ENCODE data around the gene SRY. TPM values are rescaled to one million over a fixed set of nuclear protein-coding genes. Genes with fewer than 3 reads are reported as not detected.

SRY gene
- total and polyA plus RNA-seq, 3 donors from 2014 or later = 2.8 to 10.1 (median 3.8) TPM

- no peaks in the 10 kb centered on the region for H3K9me3 ChIP-seq
- no peaks in the 10 kb centered on the region for H3K27me3 ChIP-seq
- no peaks in the 10 kb centered on the region for H3K4me1 ChIP-seq
- 42 to 52% methylated on average over 2 of the region's 2 CpGs for WGBS, 2 donors
- H3K4me3 ChIP-seq = no peak overlapping the region
- DNase-seq = no peak
- no peaks in the 10 kb centered on the region for H3K36me3 ChIP-seq (ENCODE audit: low read depth, missing control alignments)
- no peak for TF ChIP-seq POLR2A (IDR thresholded peaks at IDR 0.05)
- peak in 2 of 3 experiments; percentile 20 to 34 for TF ChIP-seq CTCF (IDR thresholded peaks at IDR 0.05)
- intact Hi-C loops (cut with DNase I; ENCODE audit: low total_unique reads) = no loop called here
- H3K27ac ChIP-seq = no peak overlapping the region
Observed at GRCh38 chrY:2800246-2800645, 12.8 kb upstream of the SRY start.

- DNase-seq = no peak
- H3K4me1 ChIP-seq = no peaks in the 10 kb centered on the region
- no peaks in the 10 kb centered on the region for H3K27me3 ChIP-seq
- no peaks in the 10 kb centered on the region for H3K9me3 ChIP-seq
- intact Hi-C loops (cut with DNase I; ENCODE audit: low total_unique reads) = no loop called here
- H3K4me3 ChIP-seq = no peak overlapping the region
- H3K36me3 ChIP-seq (ENCODE audit: low read depth, missing control alignments) = no peaks in the 10 kb centered on the region
- H3K27ac ChIP-seq = no peak overlapping the region
- TF ChIP-seq CTCF (IDR thresholded peaks at IDR 0.05) (no peak), POLR2A (IDR thresholded peaks at IDR 0.05) (no peak)
Observed at GRCh38 chrY:2797991-2798390, 10.5 kb upstream of the SRY start.

GRCh38 chrY:2796977-2797523 lies 9.6 kb upstream of the SRY start:
- intact Hi-C loops (cut with DNase I; ENCODE audit: low total_unique reads) = no loop called here
- DNase-seq = no peak
- Histone ChIP-seq H3K27me3 (no peaks in the 10 kb centered on the region), H3K36me3 (ENCODE audit: low read depth, missing control alignments) (no peaks in the 10 kb centered on the region), H3K4me1 (no peaks in the 10 kb centered on the region), H3K9me3 (no peaks in the 10 kb centered on the region), H3K27ac (no peak overlapping the region), H3K4me3 (no peak overlapping the region)
- WGBS, 2 donors = 65 to 67% methylated on average over 6 to 7 of the region's 7 CpGs
- TF ChIP-seq CTCF (IDR thresholded peaks at IDR 0.05) (no peak), POLR2A (IDR thresholded peaks at IDR 0.05) (no peak)

GRCh38 chrY:2789756-2790155 lies 2.3 kb upstream of the SRY start:
- H3K4me3 ChIP-seq = peak overlapping the region in 1 of 2 donors; percentile 9
- H3K27me3 ChIP-seq = no peaks in the 10 kb centered on the region
- WGBS, 2 donors = 62 to 70% methylated on average over 18 to 22 of the region's 33 CpGs
- no peaks in the 10 kb centered on the region for H3K9me3 ChIP-seq
- no peak overlapping the region for H3K27ac ChIP-seq
- no peaks in the 10 kb centered on the region for H3K4me1 ChIP-seq
- intact Hi-C loops (cut with DNase I; ENCODE audit: low total_unique reads) = no loop called here
- no peaks in the 10 kb centered on the region for H3K36me3 ChIP-seq (ENCODE audit: low read depth, missing control alignments)
- no peak for DNase-seq
- no peak for TF ChIP-seq POLR2A (IDR thresholded peaks at IDR 0.05)
- TF ChIP-seq CTCF (IDR thresholded peaks at IDR 0.05) = no peak

- Histone ChIP-seq H3K9me3 (no peaks in the 10 kb centered on the region), H3K27ac (no peak overlapping the region), H3K36me3 (ENCODE audit: low read depth, missing control alignments) (no peaks in the 10 kb centered on the region), H3K4me1 (no peaks in the 10 kb centered on the region), H3K27me3 (no peaks in the 10 kb centered on the region), H3K4me3 (peak overlapping the region in 1 of 2 donors; percentile 41)
- no peak for DNase-seq
- intact Hi-C loops (cut with DNase I; ENCODE audit: low total_unique reads) = no loop called here
- WGBS, 2 donors = 7 to 10% methylated on average over 17 to 28 of the region's 28 CpGs
- no peak for TF ChIP-seq POLR2A (IDR thresholded peaks at IDR 0.05)
- no peak for TF ChIP-seq CTCF (IDR thresholded peaks at IDR 0.05)
Observed at GRCh38 chrY:2786876-2787512, 488 bp downstream of the SRY start.

Measured in testis (tissue), 3 donors.